Thyroid gland (tissue), 4 donors: ENCODE measurements around the gene UBN1.

Source experiments
- POLR2A ChIP-seq, 2 donors: fragments of 450-650 bp; IDR thresholded peaks; one replicate each; pipeline ENCODE4 v1.6.1; 2017; ENCODE audit warnings: antibody characterized with exemption in 2 of 2, mild to moderate bottlenecking in 2 of 2, moderate library complexity in 1 of 2
- TF ChIP-seq, protein P1 (sequence below), 6 experiments: fragments of 200-600 bp in 3 of 6; fragments of 450-650 bp in 3 of 6; sonication (generic) in 3 of 6; IDR thresholded peaks; one replicate each; pipeline ENCODE4 v1.5.1; 2016 to 2019; ENCODE audit warnings: antibody characterized with exemption in 6 of 6, mild to moderate bottlenecking in 2 of 6, inconsistent platforms in 1 of 6, moderate library complexity in 1 of 6

- TF ChIP-seq, protein P1, sequence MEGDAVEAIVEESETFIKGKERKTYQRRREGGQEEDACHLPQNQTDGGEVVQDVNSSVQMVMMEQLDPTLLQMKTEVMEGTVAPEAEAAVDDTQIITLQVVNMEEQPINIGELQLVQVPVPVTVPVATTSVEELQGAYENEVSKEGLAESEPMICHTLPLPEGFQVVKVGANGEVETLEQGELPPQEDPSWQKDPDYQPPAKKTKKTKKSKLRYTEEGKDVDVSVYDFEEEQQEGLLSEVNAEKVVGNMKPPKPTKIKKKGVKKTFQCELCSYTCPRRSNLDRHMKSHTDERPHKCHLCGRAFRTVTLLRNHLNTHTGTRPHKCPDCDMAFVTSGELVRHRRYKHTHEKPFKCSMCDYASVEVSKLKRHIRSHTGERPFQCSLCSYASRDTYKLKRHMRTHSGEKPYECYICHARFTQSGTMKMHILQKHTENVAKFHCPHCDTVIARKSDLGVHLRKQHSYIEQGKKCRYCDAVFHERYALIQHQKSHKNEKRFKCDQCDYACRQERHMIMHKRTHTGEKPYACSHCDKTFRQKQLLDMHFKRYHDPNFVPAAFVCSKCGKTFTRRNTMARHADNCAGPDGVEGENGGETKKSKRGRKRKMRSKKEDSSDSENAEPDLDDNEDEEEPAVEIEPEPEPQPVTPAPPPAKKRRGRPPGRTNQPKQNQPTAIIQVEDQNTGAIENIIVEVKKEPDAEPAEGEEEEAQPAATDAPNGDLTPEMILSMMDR (IDR thresholded peaks at IDR 0.05), result no peak
- TF ChIP-seq POLR2A (IDR thresholded peaks at IDR 0.05), result no peak
These were observed 23.8 kb downstream of the UBN1 start for GRCh38 chr16:4871071-4871470.
